Muscle of leg (tissue), 11 donors: ENCODE data around the gene METTL2B. TPM values are rescaled to one million over a fixed set of nuclear protein-coding genes. Genes with fewer than 3 reads are reported as not detected.
"Not testable (repeated sequence)": the region's sequence is repeated elsewhere in the genome, so short reads cannot be mapped to it uniquely, and the experiment has no call there.

Source experiments
- DNase-seq: peaks from one replicate; pipeline ENCODE4 v3.0.0; 2013
- H3K27ac ChIP-seq: one replicate; pipeline ENCODE4 v1.5.1; 2013; ENCODE audit warnings: mild to moderate bottlenecking, low read length, control low read depth
- H3K27me3 ChIP-seq: one replicate; pipeline ENCODE4 v1.6.1; 2013; ENCODE audit warnings: low read length; ENCODE audit not compliant: control insufficient read depth, insufficient read depth
- H3K36me3 ChIP-seq: one replicate; pipeline ENCODE4 v1.6.1; 2013; ENCODE audit warnings: low read length; ENCODE audit not compliant: control insufficient read depth, insufficient read depth
- H3K4me1 ChIP-seq: one replicate; pipeline ENCODE4 v1.6.1; 2013; ENCODE audit warnings: low read length; ENCODE audit not compliant: control insufficient read depth, insufficient read depth
- H3K4me3 ChIP-seq: one replicate; pipeline ENCODE4 v1.5.1; 2013; ENCODE audit warnings: low read length, control low read depth
- H3K9me3 ChIP-seq: replicated peaks from 2 replicates; pipeline ENCODE4 v1.6.1; 2013; ENCODE audit warnings: low read depth, low read length; ENCODE audit not compliant: control insufficient read depth
- WGBS: methylation state at CpG from one replicate; pipeline ENCODE4 v1.1.5; 2013; ENCODE audit warnings: missing lambda C conversion rate; ENCODE audit not compliant: insufficient coverage; 5-methylcytosine and 5-hydroxymethylcytosine counted together
- polyA plus RNA-seq, 8 donors: library from polyadenylated mRNA; unstranded; fragments of 120-200 nt; gene quantifications; one replicate each; pipeline versions ENCODE4 v1.2.1 to v1.2.3, GENCODE V29; 2013; ENCODE audit warnings: inconsistent platforms in 1 of 8, low replicate concordance in 1 of 8; ENCODE audit not compliant: insufficient read length in 8 of 8, insufficient read depth in 1 of 8
- total RNA-seq: library from RNA; stranded (reverse); fragments of 120-200 nt; gene quantifications from one replicate; pipeline ENCODE4 v1.2.4, GENCODE V29; 2013

METTL2B gene
- total and polyA plus RNA-seq, 9 donors: 15.3 to 27.5 (median 20.0) TPM

DNA sequence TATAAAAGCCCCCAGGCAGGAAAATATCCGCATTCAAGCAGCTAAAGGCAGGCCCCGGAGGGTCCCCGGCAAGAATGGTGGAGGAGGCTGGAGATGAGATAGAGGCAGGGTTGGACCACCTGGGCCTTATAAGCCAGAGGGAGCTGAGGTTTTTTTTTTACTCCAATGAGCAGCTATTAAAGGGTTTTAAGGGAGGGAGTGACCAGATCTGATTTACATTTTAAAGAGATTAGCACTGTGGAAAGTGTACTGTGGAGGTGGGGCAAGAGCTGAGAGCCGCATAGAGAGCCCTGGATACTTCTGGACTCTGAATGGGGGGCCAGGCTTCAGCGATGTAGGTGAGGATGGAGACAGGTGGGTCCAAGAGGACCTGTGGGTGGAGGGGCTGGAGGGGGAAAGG lies 40.5 kb downstream of the METTL2B start:
- H3K27ac ChIP-seq, H3K27me3 ChIP-seq, H3K36me3 ChIP-seq, H3K4me3 ChIP-seq, H3K9me3 ChIP-seq, DNase-seq, H3K4me1 ChIP-seq: not testable (repeated sequence)
- 93% methylated on average over 3 of the region's 5 CpGs for WGBS

DNA sequence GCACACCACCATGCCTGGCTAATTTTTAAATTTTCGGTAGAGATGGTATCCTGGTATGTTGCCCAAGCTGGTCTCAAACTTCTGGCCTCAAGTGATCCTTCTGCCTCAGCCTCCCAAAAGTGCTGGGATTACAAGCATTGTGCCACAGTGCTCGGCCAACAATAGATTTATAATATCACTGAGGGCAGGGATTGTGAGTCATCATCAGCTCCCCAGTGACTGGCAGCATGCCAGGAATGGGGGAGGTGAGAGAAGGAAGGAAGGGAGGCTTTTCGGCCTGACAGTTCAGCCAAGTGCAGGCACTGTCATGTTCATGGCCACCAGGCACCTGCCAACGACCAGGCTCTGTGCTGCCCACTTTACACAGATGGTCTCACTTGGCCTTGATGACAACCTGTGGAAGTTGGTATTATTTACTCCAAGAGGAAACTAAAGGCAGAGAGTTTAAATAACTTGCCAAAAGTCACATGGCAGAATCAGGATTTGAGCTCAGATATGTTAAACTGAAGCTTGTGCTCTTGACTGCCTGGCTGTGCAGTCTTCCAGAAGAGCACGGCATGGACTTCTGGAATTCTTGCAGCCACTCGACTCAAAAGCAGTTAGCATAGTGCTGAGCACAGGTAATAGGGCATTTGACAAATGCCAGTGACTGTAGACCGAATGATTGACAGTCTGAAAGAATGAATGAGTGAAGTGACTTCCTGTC lies 46.8 kb downstream of the METTL2B start:
- H3K9me3 ChIP-seq, H3K36me3 ChIP-seq, H3K4me1 ChIP-seq, H3K4me3 ChIP-seq, H3K27me3 ChIP-seq, H3K27ac ChIP-seq: not testable (repeated sequence)
- WGBS: 53% methylated on average over 2 of the region's 7 CpGs
- DNase-seq: peak; percentile 55

DNA sequence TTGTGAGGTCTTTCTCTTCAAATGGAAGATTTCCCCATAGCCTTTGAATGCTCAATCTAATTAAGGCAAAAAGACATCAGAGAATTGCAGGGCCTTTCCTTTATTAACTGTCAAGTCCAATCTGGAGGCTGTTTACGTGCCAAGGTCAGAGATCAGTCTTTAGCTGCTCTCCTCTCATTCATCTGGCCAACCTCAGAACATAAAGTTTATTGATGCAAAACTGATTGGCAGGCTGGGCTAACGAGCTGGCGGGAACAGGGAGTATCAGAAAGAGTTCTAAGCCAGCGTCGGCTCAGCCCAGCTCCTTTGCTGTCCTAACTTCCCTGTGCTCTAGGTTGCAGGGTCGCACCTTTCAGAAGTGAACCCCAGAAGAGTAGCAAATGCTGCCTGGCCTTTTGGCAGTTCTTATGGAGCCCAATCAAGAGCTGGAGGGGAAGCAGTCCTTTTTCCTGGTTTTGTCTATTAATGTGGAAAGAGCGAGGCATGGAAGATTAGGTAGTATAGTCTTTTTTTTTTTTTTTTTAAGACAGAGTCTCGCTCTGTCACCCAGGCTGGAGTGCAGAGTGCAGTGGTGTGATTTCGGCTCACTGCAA lies 47.5 kb downstream of the METTL2B start:
- no CpG with 5 or more reads among the region's 9 CpGs for WGBS
- not testable (repeated sequence) for H3K36me3 ChIP-seq, H3K4me3 ChIP-seq, H3K27me3 ChIP-seq, H3K9me3 ChIP-seq, DNase-seq, H3K27ac ChIP-seq, H3K4me1 ChIP-seq

DNA sequence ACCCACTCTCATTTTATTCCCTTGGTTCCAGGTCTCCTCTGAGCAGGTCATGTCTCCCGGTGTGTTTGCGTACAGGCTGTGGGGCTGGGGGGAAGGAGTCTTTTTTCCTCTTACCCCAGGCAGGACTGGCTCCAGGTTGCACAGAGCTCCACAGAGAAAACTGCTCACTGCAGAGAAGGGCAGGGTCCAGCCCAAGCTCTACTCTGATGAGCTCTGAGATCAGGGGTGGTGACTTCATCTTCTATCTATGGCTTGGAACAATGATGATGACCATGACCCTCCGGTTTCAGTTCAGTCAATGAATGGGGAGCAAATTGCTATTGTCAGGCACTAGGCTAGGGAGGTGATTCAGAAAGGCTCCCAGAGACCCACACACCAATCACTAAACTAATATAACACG lies 49.0 kb downstream of the METTL2B start:
- H3K27me3 ChIP-seq, H3K27ac ChIP-seq, H3K36me3 ChIP-seq, H3K9me3 ChIP-seq, H3K4me1 ChIP-seq, H3K4me3 ChIP-seq: not testable (repeated sequence)
- no CpG with 5 or more reads among the region's 4 CpGs for WGBS
- peak; percentile 10 for DNase-seq

DNA sequence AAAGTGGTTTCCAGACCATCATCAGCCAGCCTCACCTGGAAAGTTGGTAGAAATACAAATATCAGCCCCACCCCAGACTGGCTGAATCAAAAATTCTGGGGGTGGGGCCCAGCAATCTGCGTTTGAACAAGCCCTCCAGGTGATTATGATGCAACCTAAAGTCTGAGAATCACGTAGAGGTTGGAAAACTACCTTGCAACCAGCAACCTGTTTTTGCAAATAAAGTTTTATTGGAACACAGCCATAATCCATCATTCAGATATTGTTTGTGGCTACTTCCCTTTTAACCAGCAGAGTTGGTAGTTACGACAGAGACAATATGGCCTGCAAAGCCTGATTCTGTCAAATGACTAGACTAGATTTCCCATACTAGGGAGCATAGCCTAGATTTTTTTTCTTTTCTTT lies 49.5 kb downstream of the METTL2B start:
- H3K27me3 ChIP-seq, H3K4me3 ChIP-seq, DNase-seq, H3K36me3 ChIP-seq, H3K4me1 ChIP-seq, H3K9me3 ChIP-seq, H3K27ac ChIP-seq: not testable (repeated sequence)
- WGBS: no CpG with 5 or more reads among the region's 3 CpGs

DNA sequence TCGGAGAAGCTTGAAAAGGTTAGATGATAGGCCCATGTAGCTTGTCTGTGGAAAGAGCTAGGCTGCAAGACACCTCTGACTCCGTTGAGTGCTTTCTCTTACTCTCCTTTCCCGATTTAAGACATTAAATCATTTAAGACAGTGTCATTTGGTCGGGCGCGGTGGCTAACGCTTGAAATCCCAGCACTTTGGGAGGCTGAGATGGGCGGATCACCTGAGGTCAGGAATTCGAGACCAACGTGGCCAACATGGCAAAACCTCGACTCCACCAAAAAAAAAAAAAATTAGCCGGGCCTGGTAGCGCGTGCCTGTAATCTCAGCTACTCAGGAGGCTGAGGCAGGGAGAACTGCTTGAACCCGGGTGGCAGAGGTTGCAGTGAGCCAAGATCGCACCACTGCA lies 52.6 kb downstream of the METTL2B start:
- H3K36me3 ChIP-seq, H3K4me3 ChIP-seq, H3K27ac ChIP-seq, H3K9me3 ChIP-seq, H3K4me1 ChIP-seq, H3K27me3 ChIP-seq, DNase-seq: not testable (repeated sequence)
- WGBS: 96% methylated on average over 7 of the region's 16 CpGs

DNA sequence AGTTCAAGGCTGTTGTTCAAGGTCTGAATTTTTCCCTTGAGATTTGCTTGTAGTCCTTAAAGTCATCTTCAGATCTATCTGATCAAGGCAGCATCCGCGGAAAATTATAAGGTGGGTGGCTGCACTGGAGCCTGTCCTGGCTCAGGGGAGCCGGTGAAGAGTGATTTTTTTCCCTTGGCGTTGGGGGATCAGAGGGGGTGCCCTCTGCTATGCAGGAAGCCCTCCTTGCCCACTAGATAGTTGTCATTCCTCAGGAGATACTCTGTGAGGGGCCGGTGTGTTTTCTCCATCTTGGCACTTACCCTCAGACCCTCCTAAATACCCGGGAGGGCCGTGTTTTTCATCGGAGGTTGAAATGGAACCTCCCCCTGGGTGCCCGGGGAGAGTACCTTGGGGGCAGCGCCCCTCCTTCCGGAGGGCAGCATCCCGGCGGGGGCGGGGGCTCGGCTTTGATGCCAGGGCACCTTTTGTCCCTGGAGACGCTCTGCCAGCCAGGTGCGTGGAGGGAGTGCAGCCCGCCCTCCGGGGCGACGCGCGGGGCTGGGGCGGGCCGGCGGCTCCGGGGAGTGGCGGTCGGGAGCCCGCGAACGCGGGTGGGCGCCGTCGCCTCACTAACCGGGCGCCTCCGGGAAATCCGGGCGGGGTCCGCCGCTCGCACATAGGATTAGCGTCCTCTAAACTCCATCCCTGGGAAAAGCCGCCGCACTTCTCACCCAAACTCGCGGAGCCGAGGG lies 53.7 kb downstream of the METTL2B start:
- H3K9me3 ChIP-seq, H3K36me3 ChIP-seq, H3K27me3 ChIP-seq, H3K4me1 ChIP-seq: not testable (repeated sequence)
- DNase-seq: peak; percentile 19
- Histone ChIP-seq H3K4me3 (peak overlapping the region; percentile 64), H3K27ac (peak overlapping the region; percentile 29)
- 3% methylated on average over 42 of the region's 50 CpGs for WGBS

DNA sequence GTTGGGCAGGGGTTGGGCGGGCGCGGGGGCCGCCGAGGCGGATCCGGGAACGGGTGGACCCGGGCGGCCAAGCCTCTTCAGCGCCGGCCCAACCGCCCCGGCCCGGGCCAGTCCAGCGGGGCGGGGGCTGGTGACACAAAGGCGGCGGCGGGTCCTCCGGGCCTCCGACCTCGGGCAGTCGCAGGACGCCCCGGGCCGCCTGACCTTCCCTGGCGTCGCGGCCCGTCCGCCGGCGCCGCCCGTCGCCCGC lies 54.2 kb downstream of the METTL2B start:
- H3K27ac ChIP-seq: peak overlapping the region; percentile 13
- peaks cover 7% of the 10 kb centered on the region for H3K4me1 ChIP-seq
- H3K9me3 ChIP-seq: no peaks in the 10 kb centered on the region
- peak overlapping the region; percentile 64 for H3K4me3 ChIP-seq
- H3K36me3 ChIP-seq: no peaks in the 10 kb centered on the region
- no peaks in the 10 kb centered on the region for H3K27me3 ChIP-seq
- no peak for DNase-seq
- WGBS: under 1% methylated on average over 38 of the region's 38 CpGs

DNA sequence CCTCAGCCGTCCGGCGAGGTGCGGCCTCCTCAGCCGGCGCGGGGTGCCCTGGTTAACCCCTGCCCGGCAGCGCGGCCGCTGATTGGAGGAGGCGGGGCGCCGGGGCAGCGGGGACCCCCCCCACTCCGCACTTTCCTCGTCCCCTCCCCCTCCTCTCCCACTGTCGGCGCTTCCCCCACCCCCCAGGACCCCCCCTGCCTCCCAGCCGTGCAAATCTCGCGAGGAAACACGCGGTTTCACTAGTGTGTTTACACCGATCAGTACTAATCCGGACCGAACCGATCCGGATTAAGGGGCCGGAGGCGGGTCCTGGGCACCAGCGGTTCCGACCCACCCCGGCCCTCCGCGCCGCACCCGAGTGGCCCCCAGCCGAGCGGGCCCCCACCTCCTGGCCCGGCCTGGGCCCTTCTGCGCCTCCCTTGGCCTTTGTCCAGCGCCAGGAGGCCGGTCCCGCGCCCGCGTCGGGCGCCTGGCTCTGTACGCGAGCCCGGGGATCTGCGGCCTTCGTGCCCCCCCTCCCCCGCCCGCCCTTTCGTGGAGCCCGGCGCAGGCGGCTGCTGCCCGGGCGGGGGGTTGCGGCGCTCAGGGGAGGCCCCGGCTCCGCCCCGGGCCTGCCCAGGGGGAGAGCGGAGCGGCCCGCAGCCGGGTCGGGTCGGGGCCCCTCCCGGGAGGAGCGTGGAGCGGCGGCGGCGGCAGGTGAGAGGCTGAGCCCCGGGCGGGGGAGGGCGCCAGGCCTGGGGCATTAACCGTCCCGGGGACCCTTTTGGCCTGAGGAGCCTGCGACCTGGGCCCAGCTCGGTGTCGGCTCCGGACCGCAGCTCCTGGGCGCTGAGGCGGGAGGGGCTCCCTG lies 54.8 kb downstream of the METTL2B start:
- H3K4me1 ChIP-seq, H3K36me3 ChIP-seq: not testable (repeated sequence)
- peak overlapping the region; percentile 92 for H3K27ac ChIP-seq

DNA sequence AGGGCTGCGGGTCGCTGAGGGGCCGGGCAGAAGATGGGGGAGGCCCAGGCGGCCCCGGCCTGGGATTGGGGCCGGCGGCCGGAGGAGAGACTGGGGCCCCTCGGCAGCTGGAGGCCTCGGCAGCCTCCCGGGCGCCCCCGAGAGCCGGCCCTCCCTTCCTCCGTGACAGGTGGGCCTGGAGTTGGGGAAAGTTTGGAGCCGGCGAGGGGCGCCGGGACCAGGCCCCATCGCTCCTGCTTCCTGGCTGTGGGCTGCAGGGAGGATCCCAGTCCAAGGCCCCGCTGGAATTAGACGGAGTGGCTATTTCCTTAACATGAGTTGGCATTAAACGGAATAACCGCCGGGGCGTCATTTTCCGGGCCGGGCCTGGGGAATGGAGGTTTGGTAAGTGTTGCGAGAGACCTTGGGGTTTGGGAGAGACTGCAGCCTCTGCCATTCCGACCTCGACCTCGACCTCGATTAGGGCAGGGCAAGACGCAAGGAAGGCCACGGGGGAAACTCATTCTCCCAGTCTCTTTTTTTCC lies 55.5 kb downstream of the METTL2B start:
- not testable (repeated sequence) for H3K27me3 ChIP-seq, H3K9me3 ChIP-seq, H3K4me1 ChIP-seq, H3K36me3 ChIP-seq
- Histone ChIP-seq H3K4me3 (peak overlapping the region; percentile 64), H3K27ac (peak overlapping the region; percentile 92)
- DNase-seq: peak; percentile 35
- 0% methylated on average over 6 of the region's 35 CpGs for WGBS

More for the DNA sequence above, 54.8 kb downstream of the METTL2B start:
- not testable (repeated sequence) for H3K27me3 ChIP-seq, H3K9me3 ChIP-seq
- DNase-seq: peak; percentile 93
- peak overlapping the region; percentile 64 for H3K4me3 ChIP-seq
- under 1% methylated on average over 69 of the region's 92 CpGs for WGBS
